ENCODE results near the gene PRTFDC1. TPM values are rescaled to one million over a fixed set of nuclear protein-coding genes. Genes with fewer than 3 reads are reported as not detected.

The PRTFDC1 gene
- total RNA-seq, 1 donor from 2014 or later, result 1.5 TPM

GRCh38 chr10:24824536-24824935, 127.9 kb downstream of the PRTFDC1 start:
- intact Hi-C loops (cut with micrococcal nuclease), result no loop called here
- Histone ChIP-seq H3K4me1 (no peaks in the 10 kb centered on the region), H3K9me3 (replicated peaks) (no peaks in the 10 kb centered on the region), H3K27ac (replicated peaks) (no peak overlapping the region), H3K27me3 (ENCODE audit: low read depth) (no peaks in the 10 kb centered on the region), H3K4me3 (no peak overlapping the region), H3K36me3 (no peaks in the 10 kb centered on the region)
- TF ChIP-seq CTCF (IDR thresholded peaks at IDR 0.05; ENCODE audit: borderline replicate concordance), result no peak
- no peak for DNase-seq

GRCh38 chr10:24824124-24824523, 128.3 kb downstream of the PRTFDC1 start:
- no peak for TF ChIP-seq CTCF (IDR thresholded peaks at IDR 0.05; ENCODE audit: borderline replicate concordance)
- H3K27ac ChIP-seq (replicated peaks), result no peak overlapping the region
- H3K4me1 ChIP-seq, result no peaks in the 10 kb centered on the region
- intact Hi-C loops (cut with micrococcal nuclease), result no loop called here
- no peaks in the 10 kb centered on the region for H3K27me3 ChIP-seq (ENCODE audit: low read depth)
- H3K4me3 ChIP-seq, result no peak overlapping the region
- H3K36me3 ChIP-seq, result no peaks in the 10 kb centered on the region
- no peaks in the 10 kb centered on the region for H3K9me3 ChIP-seq (replicated peaks)
- no peak for DNase-seq

- H3K27ac ChIP-seq (replicated peaks), result no peak overlapping the region
- no peaks in the 10 kb centered on the region for H3K9me3 ChIP-seq (replicated peaks)
- no peaks in the 10 kb centered on the region for H3K36me3 ChIP-seq
- H3K4me1 ChIP-seq, result no peaks in the 10 kb centered on the region
- TF ChIP-seq CTCF (IDR thresholded peaks at IDR 0.05; ENCODE audit: borderline replicate concordance), result no peak
- no peaks in the 10 kb centered on the region for H3K27me3 ChIP-seq (ENCODE audit: low read depth)
- no peak for DNase-seq
- H3K4me3 ChIP-seq, result no peak overlapping the region
- intact Hi-C loops (cut with micrococcal nuclease), result no loop called here
Observed at GRCh38 chr10:24822590-24822989, 129.8 kb downstream of the PRTFDC1 start.

- no peak for TF ChIP-seq CTCF (IDR thresholded peaks at IDR 0.05; ENCODE audit: borderline replicate concordance)
- no peaks in the 10 kb centered on the region for H3K9me3 ChIP-seq (replicated peaks)
- H3K27ac ChIP-seq (replicated peaks), result no peak overlapping the region
- intact Hi-C loops (cut with micrococcal nuclease), result no loop called here
- no peaks in the 10 kb centered on the region for H3K27me3 ChIP-seq (ENCODE audit: low read depth)
- H3K4me1 ChIP-seq, result no peaks in the 10 kb centered on the region
- no peaks in the 10 kb centered on the region for H3K36me3 ChIP-seq
- DNase-seq, result no peak
- H3K4me3 ChIP-seq, result no peak overlapping the region
Observed at GRCh38 chr10:24821986-24822385, 130.4 kb downstream of the PRTFDC1 start.

- intact Hi-C loops (cut with micrococcal nuclease), result no loop called here
- Histone ChIP-seq H3K27ac (replicated peaks) (no peak overlapping the region), H3K4me3 (no peak overlapping the region), H3K36me3 (no peaks in the 10 kb centered on the region), H3K27me3 (ENCODE audit: low read depth) (no peaks in the 10 kb centered on the region), H3K9me3 (replicated peaks) (no peaks in the 10 kb centered on the region), H3K4me1 (peaks cover 5% of the 10 kb centered on the region)
- no peak for TF ChIP-seq CTCF (IDR thresholded peaks at IDR 0.05; ENCODE audit: borderline replicate concordance)
- DNase-seq, result no peak
Observed at GRCh38 chr10:24816868-24817396, 135.5 kb downstream of the PRTFDC1 start.
